Measurements from ENCODE around the gene SDK2.

Gene SDK2

GRCh38 chr17:73350864-73351263 is 293.4 kb downstream of the SDK2 start:
- Histone ChIP-seq H3K4me1 (no peaks in the 10 kb centered on the region), H3K36me3 (no peaks in the 10 kb centered on the region; the same call in 1 of the 2 replicates), H3K4me3 (ENCODE audit: low read depth, low read length) (no peak overlapping the region), H3K9me3 (no peaks in the 10 kb centered on the region), H3K27me3 (no peaks in the 10 kb centered on the region)
- no peak for TF ChIP-seq CTCF (IDR thresholded peaks at IDR 0.05; ENCODE audit: low read depth, low read length)
- no peak for DNase-seq

DNA sequence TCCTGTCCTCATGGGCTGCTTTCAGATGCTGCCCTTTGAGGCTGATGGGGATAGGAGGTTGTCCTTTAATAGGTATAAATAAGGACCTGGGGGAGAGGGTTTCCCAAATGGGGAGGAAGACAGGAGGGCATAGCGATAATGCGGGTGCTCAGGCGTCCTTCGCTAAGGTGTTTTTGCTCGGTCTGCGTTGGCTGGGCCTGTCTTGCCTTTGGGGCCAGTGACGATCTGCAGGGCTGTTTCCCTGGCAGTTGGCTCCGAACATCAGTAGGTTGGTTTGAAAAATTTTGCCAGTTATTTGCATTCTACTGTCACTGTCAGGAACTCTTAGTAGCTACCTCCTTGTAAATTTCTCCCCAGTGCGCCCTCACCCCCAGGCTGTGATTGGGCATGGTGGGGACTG is 294.6 kb downstream of the SDK2 start:
- no peaks in the 10 kb centered on the region for H3K27me3 ChIP-seq
- no peaks in the 10 kb centered on the region for H3K4me1 ChIP-seq
- H3K4me3 ChIP-seq (ENCODE audit: low read depth, low read length), result no peak overlapping the region
- no peak for DNase-seq
- no peak for TF ChIP-seq CTCF (IDR thresholded peaks at IDR 0.05; ENCODE audit: low read depth, low read length)
- no peaks in the 10 kb centered on the region; the same call in 1 of the 2 replicates for H3K36me3 ChIP-seq
- no peaks in the 10 kb centered on the region for H3K9me3 ChIP-seq

GRCh38 chr17:73349138-73349537 is 295.1 kb downstream of the SDK2 start:
- H3K4me3 ChIP-seq (ENCODE audit: low read depth, low read length), result no peak overlapping the region
- peaks cover 2% of the 10 kb centered on the region for H3K4me1 ChIP-seq
- no peak for DNase-seq
- no peak for TF ChIP-seq CTCF (IDR thresholded peaks at IDR 0.05; ENCODE audit: low read depth, low read length)
- no peaks in the 10 kb centered on the region for H3K9me3 ChIP-seq
- H3K36me3 ChIP-seq, result no peaks in the 10 kb centered on the region; the same call in 1 of the 2 replicates
- no peaks in the 10 kb centered on the region for H3K27me3 ChIP-seq

GRCh38 chr17:73348829-73349095 is 295.5 kb downstream of the SDK2 start:
- Histone ChIP-seq H3K4me3 (ENCODE audit: low read depth, low read length) (no peak overlapping the region), H3K4me1 (peaks cover 6% of the 10 kb centered on the region), H3K27me3 (no peaks in the 10 kb centered on the region), H3K9me3 (no peaks in the 10 kb centered on the region), H3K36me3 (no peaks in the 10 kb centered on the region; the same call in 1 of the 2 replicates)
- no peak for TF ChIP-seq CTCF (IDR thresholded peaks at IDR 0.05; ENCODE audit: low read depth, low read length)
- no peak for DNase-seq

GRCh38 chr17:73348018-73348828 is 296.0 kb downstream of the SDK2 start:
- Histone ChIP-seq H3K4me1 (peaks cover 9% of the 10 kb centered on the region), H3K9me3 (no peaks in the 10 kb centered on the region), H3K36me3 (no peaks in the 10 kb centered on the region; the same call in 1 of the 2 replicates), H3K27me3 (no peaks in the 10 kb centered on the region), H3K4me3 (ENCODE audit: low read depth, low read length) (no peak overlapping the region)
- no peak for DNase-seq
- TF ChIP-seq CTCF (IDR thresholded peaks at IDR 0.05; ENCODE audit: low read depth, low read length), result no peak

DNA sequence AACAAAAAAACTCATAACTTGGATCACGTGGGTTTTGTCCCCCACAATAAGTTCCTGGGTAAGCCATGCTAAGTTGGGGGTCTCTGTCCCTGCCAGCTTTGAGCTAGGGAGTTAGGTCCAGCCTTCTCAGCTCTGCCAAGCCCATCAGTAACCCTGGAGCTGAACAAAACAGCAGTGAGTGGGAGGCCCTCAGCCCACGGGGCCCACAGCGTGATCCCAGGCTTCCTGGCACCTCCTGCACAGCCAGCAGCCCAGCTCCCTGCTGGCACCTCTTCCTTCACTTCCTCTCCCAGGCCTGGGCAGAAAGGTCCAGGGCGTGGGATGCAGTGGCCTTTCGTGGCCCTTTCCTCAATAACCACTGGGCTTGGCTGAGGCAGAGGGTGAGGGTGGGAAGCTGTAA is 296.9 kb downstream of the SDK2 start:
- Histone ChIP-seq H3K27me3 (no peaks in the 10 kb centered on the region), H3K9me3 (no peaks in the 10 kb centered on the region), H3K36me3 (no peaks in the 10 kb centered on the region; the same call in 1 of the 2 replicates), H3K4me3 (ENCODE audit: low read depth, low read length) (no peak overlapping the region), H3K4me1 (peaks cover 17% of the 10 kb centered on the region)
- DNase-seq, result no peak
- no peak for TF ChIP-seq CTCF (IDR thresholded peaks at IDR 0.05; ENCODE audit: low read depth, low read length)
